HG02678 (cell line): ENCODE measurements around the gene SNED1.

Source experiments
- ATAC-seq: cut with Tn5 transposase; IDR thresholded peaks from one replicate; pipeline ENCODE4 v1.9.1; 2021; ENCODE audit warnings: mild to moderate bottlenecking, moderate library complexity; ENCODE audit not compliant: unreplicated experiment

The SNED1 gene

DNA sequence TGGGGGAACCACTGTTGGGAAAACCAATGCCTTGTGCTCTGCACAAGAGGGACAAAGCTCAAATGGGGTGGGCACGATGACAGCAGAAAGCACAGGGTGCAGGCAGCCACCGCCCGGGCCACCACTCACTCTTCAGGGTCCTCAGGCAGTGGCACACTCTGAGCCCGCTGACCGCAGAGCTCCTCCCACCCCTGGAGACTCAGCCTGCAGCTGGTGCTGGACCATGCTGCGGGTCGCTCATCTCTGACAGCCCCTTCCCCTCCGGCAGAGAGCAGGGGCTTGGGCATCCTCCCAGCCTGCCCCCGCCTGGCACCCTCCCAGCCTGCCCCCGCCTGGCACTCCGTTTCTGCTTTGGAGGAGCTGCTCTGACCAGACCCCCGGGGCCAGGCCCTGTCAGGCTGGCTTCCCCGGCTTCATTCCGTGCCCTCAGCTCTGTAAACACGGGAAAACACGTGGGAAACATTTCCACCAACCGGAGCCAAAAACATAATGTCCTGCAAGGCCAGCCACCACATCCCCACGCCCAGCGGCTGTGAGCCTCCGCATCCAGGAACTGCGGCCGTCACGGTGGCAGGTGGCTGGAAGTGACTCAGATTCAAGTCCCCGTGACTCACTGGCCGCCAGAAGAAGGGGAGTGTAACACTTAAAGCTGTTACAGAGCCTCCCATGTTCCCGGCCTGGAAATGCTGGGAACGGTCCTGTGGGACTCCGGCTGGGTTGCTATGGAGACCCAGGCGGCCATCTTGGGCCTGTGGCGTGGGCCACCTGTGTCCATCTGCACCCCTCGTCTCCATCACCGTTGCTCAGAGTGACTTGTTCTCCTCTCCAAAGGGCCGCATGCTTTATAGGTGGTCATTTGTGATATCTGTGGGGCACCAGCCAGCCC lies 6.8 kb upstream of the SNED1 start:
- ATAC-seq, result no peak

- ATAC-seq, result no peak
Measured at GRCh38 chr2:240992572-240993291, 5.7 kb upstream of the SNED1 start.

DNA sequence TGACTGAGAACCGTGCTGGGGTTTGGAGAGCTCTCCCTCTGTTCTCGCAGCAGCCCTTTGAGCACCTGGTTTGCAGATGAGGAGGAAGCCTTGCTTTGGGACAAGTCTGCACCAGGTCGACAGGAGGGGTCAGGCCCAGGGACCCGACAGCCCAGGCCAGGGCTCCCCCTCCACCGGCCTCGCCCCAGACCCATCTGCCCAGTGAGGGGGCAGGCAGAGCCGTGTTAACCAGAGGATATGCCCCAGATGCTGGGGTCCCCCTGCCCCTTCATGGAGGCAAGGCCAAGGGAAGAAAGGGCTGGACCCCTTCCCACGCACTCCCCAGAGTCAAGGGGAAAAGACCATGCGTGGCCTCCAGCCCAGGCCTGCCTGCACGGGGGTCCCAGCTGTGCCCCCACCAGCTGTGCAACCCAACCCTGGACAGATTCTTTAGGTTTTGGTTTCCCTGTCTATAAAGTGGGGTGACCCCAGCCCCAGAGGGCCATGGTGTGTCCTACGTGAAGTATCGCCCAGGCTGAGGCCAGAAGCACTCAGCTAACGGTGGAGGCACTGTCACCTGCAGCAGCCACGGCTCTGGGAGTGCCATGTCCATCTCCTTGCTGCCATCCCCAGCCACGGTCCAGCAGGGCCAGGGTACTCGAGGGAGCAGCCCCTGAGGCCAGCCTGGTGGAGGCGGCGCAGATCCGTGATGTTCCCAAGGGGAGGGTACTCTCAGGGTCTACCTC lies 4.8 kb upstream of the SNED1 start:
- no peak for ATAC-seq

GRCh38 chr2:240994171-240994896 lies 4.1 kb upstream of the SNED1 start:
- ATAC-seq, result no peak

DNA sequence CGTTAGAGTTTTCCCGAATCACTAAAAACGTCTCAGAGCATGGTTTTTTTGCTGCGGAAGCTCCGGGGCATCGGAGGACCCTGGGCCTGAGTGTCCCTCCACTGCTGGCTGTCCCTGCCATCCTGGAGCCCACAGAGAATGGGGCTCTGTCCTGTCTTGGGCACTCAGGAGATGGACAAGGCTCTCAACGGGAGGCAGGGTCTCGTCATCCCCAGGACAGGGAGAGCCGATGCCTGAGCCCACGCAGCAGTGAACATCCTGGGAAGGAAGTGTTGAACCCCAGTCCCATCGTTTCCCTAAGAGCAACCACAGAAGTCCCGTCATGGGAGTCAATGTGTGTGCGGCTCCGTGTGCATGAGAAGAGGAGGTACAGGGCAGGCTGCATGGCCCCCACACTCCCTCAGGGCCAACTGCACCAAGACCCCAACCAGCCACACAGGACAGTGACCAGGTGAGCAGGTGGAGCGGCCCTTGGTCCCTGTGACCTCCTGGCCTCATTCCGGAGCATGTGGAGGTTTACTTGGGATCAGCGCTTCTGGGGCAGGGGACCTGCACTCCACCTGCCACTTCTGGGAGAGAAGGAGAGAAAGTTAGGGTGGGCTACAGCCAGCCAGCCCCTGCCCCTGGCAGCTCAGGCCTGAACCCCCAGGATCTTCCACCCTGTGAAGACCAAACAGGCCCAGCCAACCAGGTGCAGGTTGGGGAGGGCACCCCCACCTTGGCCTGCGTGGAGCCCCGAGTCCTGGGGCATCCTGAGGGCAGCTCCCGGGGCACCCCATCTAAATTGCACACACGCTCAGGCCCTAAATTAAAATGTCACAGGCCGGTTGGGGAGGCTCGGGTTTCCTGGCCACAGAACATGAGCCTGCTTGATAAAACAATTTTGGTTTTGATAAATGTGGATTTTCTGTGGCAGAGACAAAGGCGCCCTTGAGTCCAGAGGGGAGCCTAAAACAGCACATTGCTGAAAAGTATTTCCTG lies 3.1 kb upstream of the SNED1 start:
- ATAC-seq, result no peak

- ATAC-seq, result no peak
Measured at GRCh38 chr2:240996161-240996833, 2.1 kb upstream of the SNED1 start.

DNA sequence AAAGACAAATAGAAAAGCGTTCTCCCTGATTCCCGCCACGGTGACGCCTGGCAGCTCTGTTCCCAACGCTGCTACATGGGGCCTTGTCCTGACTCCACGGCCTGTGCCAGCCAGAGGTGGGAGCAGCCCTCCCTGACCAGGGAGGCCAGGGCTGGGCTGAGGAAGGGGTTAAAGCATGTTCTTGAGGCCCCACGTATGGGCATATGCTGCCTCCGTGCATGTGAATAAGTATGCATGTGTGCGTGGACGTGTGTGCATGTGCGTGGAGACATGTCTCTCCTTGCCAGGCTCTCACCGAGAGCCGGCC lies 1.6 kb upstream of the SNED1 start:
- no peak for ATAC-seq

DNA sequence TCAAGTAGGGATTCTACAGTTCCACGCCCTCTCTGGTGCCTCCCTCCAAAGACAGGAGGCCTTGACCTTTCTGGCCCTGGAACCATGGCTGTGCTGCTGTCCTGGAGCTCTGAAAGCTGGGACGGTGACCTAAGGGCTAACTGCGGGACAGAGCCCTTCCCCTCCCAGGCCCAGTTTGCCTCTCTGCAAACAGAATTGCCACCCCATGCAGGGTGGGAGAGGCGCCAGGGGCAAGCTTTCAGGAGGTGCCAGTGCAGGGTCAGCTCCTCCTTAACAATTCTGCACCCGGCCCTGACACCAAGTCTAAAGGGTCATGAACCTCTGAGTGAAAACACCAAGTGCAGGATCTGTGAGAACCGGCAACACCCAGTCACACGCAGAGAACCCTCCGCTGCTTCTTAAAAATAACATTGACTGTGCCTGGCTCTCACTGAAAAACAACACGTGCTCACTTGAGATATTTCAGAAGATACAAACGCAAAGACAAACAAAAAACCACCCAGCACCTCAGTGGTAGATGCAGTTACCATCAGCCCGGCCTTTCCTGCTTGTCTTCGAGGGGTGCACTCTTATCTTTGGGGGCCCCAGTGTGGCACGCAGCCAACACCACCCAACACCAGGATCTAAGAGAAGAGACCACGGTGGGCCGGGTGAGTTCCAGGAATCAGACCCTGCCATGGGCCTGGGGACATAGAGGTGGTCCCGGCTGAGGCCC lies 1.1 kb upstream of the SNED1 start:
- no peak for ATAC-seq

DNA sequence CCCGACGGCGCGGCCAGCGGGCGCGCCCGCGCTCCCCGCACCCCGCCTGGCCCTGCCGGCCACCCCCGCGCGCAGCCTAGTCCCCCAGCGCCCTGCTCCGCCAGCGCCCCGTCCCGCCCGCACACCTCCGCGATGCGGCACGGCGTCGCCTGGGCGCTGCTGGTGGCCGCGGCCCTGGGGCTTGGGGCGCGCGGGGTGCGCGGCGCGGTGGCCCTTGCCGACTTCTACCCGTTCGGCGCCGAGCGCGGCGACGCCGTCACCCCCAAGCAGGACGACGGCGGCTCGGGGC lies 232 bp downstream of the SNED1 start:
- ATAC-seq, result no peak

DNA sequence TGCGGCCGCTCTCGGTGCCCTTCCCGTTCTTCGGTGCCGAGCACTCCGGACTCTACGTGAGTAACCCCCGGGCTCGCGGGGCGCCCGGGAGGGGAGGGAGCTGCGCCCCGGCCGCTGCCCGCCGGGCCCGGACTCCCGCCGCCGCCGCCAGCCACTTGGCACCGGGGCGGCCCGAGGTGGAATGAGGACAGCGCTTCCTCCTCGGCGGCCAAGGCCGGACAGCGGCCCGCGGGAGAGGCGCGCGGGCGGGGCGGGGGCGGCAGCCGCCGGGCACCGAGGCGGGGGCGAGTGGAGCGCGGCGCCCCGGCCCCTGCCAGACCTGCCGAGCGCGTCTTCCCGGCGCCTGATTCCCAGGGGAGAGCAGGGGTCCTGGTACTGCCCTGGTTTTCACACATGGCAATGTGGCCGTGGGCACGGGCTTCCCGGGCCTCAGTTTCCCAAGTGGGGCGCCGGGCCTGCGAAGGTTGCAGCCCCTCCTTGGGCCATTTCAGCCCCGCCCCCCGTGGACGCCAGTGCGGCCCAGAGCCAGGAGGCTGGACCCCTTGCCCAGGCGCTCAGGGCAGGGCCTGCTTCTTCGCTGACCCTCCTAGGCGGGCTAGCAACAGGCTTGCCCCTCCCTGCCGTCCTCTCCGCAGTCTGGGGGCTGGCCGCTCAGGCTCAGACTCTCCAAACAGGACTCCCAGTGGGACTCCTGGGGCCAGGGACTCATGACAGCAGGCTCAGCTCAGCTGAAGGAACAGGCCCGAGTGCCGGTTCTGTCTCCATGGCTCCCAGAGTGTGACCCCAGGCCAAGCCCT lies 775 bp downstream of the SNED1 start:
- ATAC-seq, result no peak

DNA sequence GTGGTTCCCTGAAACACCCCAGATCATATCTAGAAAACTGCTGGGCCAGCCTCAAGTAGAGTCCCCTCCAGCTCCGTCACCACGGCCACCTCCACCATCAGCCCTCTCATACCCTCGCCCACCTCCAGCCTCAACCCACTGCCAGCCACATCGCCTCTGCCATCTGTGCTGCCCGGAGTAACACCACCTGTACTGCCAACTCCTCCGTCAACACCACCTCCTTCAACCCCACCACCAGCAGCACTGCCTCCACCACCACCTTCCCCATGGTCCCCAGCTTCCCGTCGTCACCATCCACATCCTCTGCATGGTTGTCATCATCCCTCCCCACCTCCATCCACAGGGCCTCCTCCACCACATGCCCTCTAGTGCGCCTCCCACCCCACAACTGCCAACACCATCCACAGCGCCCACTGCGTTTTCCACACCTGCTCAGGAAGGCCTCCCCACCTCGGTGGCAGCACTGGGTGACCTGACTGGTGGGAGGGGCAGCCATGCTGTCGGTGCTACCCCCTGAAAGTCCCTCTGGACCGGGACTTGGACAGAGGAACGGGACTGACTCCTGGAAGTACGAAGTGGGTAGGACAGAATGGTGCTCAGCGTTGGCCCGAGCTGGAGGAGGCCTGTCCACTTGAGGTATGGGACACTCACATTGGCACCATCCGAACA lies 1.6 kb downstream of the SNED1 start:
- no peak for ATAC-seq

DNA sequence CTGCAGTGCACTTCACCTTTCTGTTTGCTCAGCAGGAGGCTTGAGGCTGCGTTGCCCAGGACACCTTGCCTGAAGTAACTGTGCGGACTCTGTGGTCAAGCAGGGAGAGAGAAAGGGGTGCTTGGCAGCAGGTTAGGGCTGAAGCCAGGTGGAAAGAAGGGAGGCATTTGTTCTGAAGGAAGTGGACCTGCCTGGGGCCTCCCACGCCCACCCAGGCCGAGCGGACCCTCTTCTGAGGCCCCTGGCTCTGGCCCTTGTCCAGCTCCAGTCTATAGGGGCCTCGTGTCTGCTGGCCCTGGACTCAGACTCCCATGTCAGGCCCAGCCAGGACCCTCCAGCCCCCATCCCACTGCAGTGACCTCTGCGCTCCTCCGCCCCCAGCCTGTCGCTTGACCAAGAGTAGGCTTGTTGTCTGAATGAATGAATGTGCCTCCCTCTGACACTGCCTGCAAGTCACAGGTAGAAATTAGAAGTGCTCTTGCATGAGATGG lies 2.5 kb downstream of the SNED1 start:
- no peak for ATAC-seq

DNA sequence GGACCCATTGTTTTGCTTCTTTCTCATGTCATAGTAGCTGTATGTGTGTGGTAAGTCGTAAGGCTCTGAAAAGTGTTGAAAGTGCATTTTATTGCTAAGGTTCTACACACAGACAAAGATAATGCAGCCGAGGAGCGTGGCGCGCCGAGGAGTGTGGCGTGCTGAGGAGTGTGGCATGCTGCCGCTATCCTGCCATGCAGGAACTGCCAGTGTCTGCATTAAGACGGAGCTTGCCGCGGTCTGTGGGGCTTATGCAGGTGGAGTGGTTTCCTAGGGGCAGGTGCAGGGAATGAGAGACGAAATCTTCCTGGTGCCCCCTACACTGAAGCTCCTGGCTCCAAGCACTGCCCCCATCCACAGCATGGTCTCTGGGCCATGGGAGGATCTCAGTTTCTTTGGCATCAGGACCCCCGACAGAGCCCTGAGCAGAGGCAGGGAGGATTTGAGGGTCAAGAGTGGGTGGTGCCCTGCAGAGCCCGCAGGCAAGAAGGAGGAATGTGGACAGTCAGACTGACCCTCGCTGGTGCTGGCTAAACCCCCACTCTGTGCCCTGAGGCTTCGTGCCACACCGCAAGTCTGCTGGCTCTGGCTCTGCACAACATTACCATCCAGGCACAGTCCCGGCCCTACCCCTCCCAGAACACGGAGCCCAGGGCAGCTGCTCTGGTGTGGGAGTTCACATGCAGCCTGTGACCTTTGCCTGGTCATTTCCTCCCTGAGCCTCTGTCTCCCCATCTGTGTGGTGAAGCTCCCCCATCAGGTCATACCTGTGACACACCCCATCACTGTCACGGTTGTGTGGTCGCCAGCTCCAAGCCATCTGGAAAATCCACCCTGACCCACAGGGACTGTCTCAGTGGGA lies 3.2 kb downstream of the SNED1 start:
- no peak for ATAC-seq

- ATAC-seq, result no peak
Measured at GRCh38 chr2:241002275-241003046, 4.0 kb downstream of the SNED1 start.

DNA sequence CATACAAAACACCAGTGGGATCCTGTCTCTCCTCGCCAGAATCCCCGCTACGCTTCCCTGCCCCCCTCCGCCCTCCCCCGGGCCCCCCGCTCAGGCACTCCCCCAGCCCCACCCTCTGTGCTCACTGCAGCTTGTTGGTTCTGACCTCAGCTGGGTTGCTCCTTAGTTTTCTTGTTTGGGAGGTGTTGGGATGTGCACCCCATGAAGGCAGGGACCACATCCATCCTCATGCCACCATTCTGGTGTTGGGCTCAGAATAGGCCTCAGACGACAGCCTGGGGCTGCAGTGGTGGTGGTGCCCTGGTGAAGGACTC lies 4.6 kb downstream of the SNED1 start:
- ATAC-seq, result no peak

DNA sequence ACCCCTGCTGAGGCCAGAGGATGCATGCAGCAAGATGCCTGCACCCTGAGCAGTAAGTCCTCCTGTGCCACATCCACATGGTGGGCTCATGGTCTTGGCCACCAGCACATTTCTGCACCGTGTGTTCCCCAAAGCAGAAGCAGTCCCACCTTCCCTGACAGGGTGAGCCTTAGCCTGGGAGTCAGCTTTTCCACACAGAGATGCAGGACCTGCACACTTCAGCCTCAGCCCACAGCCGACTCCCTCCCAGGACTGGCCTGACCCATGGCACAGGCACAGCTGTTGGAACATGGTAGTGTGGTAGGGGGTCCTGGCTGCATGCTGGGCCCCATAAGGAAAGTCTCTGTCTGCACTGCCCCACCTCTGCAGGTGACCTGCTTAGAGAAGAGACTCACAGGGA lies 5.0 kb downstream of the SNED1 start:
- no peak for ATAC-seq
